DMS114 treated with DMSO at 0.1 percent for 48 hours (cell line): ENCODE measurements around the gene EPHA3.

Experiments used
- DNase-seq: peaks from one replicate; lab custom pipeline; 2025; ENCODE audit not compliant: unreplicated experiment; lab: John Stamatoyannopoulos, UW

EPHA3 gene

DNA sequence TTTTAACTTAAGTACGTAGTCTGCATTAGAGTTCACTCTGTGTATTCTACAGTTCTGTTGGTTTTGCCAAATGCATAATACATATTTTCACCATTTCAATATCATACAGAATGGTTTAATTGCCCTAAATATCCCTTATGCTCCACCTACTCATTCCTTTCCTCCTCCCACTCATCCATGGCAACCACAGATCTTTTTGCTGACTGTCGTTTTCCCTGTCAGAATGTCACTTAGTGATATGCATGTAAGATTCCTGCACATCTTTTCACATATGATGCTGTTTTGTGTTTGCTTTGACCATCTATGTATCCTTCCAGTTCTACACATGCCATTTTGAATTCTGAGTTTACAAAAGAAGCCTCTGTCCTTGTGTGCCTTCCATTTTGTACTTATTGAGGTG, 36.7 kb downstream of the EPHA3 start:
- DNase-seq, result no peak

DNA sequence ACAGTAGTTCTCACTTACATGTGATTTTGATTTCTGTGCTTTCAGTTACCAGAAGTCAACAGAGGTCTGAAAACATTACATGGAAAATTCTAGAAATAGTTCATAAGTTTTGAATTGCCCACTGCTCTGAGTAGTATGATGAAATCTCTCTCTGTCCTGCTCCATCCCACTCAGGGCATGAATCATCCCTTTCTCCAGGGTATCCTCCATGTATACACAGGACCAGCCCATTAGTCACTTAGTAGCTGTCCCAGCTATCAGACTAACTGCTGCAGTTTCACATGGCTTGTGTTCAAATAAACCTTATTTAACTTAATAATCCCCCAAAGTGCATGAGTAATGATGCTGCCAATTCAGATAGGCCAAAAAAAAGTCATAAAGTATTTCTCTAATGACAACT, 38.6 kb downstream of the EPHA3 start:
- DNase-seq, result no peak

DNA sequence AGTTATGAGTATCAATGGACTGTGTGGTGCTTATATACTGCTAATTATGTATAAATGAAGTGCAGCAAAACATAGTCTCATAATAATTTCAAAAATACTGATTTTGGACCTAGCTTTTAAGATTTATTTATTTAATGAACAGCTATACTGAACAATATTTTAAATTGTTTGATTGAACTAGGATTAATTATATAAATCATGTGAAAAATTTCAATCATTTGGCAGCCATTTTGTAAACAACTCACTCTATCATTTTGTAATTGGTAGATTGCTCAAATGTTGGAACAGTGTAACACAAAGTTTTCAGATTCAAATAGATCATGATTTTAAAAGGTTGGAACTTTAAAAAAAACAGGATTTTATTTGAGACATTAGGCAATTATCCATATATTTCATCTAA, 47.0 kb downstream of the EPHA3 start:
- no peak for DNase-seq

DNA sequence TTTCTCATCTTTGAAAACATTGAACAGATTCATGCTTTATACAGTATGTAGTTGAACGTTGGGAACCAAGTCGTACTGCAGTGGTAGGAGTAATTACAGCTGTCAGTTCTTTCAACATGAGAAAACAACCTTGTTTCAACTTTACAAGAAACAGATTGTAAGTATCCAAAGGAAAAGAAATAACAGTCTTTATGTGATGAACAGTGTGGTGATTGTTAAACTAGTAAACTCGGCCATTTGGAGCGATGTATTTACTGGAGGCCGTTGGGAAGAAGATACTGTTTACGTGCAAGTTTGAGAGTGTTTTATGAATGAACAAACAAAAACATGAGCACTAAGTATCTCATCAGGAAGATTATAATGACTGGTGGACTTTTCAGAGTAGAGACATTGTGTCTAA, 48.4 kb downstream of the EPHA3 start:
- no peak for DNase-seq

DNA sequence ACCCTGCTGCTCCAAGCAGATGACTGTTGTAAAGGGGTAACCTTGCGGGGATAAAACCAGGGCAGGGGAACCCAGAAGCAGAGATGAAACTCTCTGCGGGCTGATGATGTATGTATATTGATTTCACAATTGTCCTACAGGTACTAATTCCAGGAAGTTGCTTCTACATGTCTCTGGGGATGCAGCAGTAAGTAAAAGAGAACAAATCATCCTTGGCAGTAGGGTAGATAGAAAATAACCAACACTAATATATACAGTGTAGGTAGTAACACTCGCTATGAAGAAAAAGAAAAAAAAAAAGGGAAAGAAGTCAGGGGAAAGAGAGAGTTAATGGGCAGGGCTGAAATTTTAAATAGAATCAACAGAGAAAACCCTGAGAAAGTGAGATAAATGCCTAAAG, 50.2 kb downstream of the EPHA3 start:
- DNase-seq, result no peak

DNA sequence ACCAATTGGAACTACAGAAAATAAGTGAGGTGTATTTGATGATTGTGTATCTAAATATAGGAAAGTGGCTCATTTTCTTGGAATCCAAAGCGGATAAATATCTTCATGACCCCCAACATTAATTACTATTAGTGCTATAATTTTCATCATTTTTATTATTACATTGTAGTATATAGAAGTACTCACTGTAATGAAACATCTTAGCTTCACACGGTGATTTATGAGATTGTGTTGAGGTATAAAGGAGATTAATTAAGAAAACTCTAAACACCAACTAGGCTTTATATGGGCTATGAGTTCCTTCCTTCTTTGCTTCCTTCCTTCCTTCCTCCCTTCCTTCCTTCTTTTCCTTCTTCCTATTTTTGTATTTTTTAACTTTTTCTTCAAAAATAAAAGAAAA, 52.2 kb downstream of the EPHA3 start:
- no peak for DNase-seq

DNA sequence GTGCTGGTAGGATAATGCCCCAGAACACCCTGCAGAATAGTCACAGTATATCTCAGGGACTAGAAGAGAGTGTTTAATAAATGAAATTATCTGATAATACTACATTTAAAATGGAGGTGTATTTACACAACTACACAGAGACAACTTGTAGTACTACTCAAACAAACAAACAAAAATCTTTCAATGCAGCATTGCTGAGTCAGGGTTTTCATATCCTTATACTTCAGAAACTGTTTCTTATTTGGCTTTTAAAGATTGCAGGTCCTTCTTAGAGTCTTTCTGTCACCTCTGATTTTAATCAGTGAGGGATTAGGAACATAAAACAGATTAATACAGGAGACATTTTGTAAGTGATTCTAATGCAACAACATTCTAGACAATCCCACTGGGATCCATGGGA, 57.4 kb downstream of the EPHA3 start:
- no peak for DNase-seq

DNA sequence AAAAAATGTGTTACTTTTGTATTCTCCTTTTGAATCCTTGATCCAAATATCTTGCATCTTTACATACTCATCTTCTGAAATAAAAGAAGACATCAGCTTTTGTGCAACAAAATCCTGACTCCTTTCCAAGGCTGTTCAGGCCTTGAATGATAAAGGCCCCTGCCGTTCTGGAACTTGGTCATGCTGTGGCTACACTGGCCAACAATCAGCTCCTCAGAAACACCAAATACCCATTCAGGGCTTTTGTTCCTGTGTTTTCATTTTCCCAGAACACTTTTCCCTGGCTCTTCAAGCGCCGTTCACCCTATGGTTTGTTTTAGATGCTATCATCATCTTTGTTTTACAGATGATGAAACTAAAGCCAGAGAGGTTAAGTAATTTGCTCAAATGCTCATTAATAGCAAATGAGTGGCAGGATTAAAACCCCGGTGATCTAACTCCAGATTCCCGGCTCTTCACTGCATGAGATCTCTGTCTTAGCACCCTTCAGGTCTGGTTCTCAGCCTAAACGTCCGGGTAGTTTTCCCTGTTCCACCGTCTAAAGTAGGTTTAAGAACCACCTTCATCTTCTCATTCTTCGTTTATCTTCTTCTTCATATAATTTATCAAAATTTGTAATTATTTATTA, 58.3 kb downstream of the EPHA3 start:
- no peak for DNase-seq

DNA sequence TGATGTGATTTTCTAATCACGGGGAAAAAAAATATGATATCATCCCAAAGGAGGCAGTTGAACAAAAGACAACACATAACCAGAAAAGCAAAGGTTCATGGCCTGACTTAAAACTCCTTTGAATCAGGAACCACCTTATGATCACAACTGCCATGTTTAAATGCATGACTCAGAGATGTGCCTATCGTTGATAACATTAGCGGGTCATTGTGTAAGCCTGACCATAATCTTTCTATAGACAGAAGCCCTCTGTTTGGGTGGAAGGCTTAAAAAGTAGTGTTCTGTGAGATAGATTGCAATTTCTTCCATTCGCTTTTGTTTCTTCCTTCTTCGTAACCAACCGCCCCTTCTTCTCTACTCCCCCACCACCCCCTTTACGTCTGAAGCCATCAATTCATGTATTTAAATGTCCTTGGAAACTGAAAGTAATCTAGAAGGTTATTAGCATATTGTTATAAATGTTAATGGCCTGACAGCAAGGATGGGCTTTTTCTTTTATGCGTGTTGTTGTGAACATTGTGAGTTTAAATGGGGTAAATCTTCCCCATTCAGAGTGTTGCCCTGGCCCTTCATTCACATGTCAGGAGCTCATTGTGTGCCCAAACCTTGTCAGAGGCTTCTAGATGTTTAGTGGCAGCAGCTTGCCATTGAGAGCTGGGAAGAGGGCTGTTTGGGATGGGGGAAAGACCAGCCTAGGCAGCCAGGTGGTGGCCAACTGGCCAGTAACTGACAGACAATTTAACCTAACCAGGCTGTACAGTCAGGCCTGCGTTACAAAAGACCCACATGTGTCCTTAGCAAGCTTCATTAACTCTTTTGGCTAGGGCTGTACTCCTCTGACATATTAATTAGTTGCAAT, 64.5 kb downstream of the EPHA3 start:
- DNase-seq, result no peak

DNA sequence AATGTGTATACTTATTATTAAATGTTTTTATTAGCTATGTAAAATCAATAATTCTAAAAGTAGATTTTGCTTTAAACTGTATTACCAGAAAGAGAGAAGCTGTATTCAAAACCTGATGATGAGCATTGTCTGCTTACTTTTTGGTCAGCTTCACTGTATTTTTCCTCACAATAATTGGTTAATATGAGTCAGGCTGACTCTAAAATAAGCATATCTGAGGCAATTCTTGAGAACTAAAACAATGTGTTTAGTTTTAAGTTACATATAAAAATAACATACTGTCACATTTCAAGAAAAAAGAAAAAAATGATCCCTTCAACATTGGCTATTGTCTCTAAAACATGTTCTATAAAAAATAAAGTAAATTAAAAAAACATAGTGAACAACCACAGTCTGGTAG, 66.1 kb downstream of the EPHA3 start:
- no peak for DNase-seq

DNA sequence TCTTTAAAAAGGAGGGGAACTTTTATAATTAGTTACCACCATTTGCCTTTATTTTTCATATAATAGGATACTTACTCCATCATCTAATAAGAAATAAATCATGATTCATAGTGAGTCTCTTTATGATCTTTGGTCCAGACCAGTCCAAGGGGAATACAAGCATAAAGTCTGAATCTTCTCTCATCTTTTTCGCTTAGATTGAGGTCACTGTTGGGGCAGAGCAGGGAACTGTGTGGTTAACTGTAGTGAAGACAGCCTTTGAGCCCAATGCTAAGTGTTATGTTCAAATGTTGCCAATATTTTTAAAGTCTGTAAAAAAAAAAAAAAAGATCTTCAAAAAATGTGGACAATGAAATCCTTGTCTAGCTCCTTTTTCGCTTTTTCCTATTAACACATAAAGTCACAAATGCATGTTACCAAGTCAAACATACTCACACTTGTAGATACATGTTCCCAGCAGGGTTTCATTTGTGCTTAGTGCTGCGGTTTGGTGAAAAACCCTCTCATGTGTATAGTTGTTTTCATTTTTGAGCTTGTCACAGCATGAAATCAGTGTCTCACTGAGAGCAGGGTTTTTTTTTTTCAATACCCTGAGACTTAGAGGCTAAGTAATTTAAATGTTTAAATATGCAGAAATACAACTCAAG, 72.1 kb downstream of the EPHA3 start:
- no peak for DNase-seq

DNA sequence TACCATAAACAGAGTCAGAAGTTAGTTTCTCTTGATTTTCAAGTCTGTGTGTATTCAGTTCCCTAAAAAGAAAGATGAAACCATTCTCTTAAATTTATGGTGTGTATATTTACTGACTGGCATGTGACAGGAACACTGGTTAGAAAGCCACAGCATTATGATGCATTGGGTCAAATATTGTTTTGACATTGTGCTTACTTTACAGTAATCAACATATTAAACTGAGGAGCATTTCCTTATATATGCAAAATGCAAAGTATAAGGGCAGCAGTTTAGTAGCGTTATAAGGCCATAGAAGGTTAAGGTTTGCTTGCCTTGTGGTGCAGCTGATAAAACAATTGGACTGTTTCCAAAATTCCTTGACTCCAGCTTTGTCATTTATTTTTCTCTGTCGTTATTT, 72.9 kb downstream of the EPHA3 start:
- DNase-seq, result no peak

DNA sequence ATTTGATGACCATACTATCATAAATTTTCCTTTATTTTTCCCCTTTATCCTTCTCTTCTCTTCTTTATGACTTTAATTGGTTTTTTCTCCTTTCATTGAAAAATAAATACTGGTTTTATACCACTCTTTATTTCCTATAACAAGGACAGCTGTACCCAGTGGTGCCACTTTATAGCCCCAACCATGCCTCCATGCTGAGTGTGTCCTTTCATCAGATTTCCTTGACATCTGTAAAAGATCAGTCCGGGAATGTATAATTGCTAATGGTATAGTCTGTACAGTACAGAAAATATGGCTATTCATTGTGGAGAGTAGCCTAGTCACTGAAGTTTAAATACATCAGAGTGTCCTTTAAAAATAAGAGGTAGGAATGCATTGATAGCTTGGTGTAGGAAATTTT, 74.6 kb downstream of the EPHA3 start:
- DNase-seq, result no peak

DNA sequence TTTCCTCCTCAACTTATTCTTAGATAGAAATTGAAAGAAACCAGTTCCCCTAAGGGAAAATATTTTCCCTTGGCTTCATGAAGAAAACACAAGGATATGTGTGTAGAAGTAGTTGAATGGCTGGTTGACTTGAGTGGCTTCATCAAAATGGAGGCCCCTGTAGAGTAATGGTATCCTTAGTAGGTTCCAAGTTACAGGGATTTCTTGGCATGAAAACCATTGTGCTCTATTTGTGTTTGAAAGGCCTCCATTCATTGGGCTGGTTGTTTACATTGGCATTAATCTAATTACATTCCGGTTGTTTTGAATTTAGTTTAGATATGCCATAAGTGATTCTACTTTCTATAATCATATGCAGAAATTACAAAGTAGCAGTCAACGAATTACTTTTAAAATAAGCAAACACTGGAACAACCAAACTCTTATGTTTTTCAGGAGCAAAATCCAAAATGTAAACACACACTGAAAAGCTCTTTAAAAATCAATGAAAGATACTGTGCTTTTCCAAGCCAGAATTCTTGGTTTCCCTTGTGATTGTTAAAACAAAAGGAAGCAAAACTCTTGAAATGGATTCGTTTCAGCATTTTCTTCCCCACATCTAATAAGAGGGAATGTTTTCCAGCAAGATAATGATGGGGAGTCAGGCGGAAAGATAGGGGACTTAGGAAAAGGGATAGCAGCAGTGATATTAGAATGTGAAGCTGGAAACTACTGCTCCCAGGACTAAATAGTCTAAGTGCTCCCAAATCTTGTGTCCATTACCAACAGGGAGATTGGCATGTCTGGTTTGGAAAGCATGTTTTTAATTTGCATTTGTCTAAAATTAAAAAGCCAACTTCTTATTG, 77.0 kb downstream of the EPHA3 start:
- DNase-seq, result no peak

DNA sequence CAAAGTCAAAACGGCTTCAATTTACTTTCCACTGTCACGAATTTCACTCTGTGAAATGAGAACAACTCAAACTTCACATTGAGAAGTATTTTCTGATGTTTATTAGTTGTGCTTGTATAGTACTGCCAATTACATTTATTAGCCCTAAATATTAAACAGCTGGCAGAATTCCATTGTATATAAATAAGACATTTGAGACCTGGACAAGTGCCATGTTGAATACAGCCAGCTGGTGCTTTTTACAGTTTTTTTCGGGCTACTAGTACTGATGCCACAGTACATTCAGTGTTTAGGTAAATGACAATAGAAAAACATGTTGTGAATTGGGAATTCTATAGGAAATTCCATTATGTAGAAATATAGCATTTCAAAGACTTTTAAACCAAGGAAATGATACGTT, 79.0 kb downstream of the EPHA3 start:
- DNase-seq, result no peak

DNA sequence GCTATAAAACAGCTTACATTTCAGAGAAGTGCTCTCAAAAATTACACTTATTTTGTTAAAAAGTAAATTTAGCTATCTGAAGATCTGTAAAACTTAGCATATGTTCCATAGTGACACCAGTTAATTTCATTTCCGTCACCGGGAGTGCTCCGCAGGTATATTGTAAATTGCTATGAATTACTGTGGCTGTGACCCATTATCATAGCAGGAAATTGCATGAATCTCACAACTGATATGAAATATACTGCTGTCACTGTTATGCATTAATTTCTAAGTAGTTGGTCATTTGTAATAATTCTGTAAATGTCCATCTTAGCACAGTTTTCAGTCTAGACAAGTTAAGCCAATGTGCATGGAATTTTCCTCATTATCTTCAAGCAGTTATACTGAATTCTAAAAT, 91.2 kb downstream of the EPHA3 start:
- DNase-seq, result no peak

DNA sequence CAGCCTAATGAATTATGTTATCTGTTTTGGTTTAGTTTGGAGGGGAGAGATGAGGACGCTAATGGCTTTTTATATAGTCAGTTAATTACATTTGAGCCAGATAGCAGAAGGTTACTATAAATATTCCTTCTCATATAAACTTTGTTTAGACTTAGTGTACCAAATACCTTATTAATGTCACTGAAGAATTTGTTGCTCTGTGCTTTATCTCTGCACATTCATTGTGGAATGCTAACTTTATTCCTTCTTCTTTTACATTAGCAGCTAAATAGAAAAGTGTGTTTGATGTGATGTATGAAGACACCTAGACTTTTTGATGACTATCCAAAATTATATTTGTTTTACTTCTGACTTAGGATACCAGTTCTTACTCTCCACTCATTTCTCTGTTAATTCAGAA, 105.2 kb downstream of the EPHA3 start:
- no peak for DNase-seq

DNA sequence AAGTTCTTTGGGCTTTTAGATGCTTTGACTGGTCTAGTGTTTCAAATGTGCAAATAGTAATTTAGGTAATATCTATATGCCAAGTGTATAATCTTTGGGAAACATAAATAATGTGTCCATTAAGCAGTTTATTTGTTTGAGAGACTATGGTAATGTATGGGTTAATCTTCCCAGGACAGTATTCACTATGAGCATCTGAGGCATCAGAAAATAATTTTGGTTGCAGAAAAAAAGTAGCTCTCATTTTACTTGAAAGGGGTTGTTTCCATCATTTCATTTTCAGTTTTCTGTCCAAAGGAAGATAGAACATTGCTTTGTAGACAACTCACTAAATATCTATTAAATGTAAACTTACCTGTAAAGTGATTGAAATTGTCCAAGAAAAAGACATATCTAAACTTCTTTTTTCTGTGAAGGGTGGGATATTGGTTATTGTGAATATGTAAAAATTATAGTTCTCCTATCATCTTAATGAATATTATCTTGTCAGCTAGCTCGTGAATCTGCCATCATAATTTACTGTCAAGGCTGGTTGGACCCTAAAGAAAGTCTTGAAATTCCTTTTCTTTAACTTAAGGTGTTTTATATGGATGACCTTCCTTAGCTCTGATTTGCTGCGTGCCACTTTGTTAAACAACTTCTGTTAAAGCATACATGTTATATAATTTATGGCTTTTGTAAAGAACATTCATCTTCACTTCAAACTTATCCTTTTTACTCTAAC, 108.8 kb downstream of the EPHA3 start:
- no peak for DNase-seq

DNA sequence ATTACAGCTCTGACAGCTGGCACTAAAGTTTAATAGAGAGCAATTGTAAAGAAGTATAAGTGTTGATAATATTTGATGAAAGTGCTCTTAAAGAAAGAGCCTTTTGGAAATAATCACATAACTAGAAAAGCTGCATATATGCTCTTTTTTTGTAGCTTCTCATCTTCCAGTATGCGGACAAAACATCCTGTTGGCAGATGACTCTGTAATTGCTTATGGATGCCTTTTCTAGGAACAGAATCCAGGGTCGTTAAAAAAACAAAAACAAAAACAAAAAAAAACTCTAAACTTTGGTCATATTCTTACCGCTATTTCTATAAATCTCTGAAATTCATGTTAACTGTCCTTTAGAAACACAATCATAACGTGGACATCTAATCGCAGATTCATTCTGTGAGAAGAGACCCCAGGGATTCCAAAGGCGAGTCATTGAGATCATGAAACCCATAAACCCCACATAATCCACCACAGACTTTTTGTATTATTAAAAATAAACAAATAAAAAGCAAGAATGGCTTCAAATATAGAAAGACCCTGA, 109.8 kb downstream of the EPHA3 start:
- no peak for DNase-seq

DNA sequence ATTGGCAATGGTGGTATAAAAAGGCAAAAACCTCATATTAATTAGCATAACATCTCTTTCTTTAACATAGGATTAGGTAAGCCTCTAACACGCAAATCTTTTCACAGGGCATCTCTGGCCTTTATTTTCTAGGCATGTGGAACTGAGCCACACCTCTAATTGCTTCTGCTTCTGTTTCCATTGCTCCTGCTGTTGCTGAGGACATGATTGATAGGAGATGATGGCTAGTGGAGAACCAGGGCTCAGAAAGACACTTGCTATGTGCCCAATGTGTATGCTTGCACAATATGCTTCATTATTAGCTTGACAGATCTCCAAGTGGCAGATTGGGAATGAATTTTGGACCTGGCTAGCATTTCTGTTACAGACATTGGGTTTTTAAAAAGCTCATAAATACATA, 114.5 kb downstream of the EPHA3 start:
- no peak for DNase-seq

DNA sequence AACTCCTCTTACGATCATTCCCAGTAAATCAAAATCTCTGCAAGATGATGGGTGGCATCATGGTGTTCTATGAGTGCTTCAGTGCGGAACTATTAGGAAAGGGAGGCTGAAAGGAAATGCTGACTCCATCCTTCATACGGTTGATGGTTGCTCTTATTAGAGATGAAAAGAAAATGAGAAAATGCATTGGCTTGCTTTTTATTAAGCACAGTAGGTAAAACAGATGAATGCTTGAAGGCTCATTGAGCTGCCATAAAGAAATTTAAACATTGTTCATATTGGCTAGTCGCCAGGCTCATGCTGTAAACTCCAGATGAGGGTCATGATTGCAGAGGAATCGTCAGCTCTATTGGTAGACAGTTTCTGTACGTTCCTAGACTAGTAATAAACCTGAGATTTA, 115.8 kb downstream of the EPHA3 start:
- no peak for DNase-seq
